NCI-H2029 treated with DMSO at 0.1 percent for 48 hours (cell line): ENCODE measurements around the gene HOXA1.

Experiments
- DNase-seq: peaks from one replicate; lab custom pipeline; 2025; lab: John Stamatoyannopoulos, UW

HOXA1 gene

DNA sequence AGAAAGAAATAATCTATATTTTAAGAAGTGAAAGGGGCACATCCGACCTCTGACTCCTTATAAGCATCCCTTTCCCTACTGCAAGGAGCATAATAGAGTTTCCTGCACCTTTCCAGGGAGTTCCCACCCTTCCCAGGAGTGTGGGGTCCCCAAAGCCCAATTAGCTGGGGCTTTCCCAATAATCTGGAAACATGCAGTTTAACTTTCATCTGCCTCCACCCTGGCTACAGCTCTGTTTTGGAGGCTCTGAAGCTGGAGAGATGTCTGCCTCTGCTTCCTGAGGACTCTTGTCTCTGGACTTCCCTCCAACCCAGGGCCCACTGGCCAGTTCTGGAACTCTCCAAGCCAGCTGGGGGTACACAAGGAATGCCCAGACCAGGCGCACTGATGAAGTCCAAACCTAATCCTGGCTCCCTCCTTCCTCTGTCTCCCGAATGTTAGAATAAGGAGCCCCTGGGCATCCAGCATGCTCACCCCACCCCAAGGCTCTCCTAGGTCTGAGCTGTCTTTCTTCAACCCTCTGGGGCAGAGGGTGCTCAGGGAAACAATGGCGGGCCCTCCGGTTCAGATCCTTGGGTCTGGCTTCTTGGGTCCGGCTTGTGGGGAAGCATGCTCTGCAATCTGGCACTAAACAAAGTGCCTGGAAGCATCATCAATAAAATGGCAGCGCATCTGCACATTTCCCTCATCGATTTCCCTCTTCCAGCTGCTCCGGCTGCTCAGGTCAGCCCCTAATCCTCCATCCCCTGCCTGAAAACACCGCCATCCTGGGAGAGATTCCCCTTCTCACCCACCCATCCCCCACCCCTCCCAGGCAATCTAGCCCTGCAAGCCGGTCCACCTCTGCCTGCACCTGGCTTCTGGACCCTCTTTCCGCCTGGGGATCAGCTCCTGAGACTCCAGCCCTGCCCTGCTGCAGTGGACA is 21.4 kb upstream of the HOXA1 start:
- no peak for DNase-seq

DNA sequence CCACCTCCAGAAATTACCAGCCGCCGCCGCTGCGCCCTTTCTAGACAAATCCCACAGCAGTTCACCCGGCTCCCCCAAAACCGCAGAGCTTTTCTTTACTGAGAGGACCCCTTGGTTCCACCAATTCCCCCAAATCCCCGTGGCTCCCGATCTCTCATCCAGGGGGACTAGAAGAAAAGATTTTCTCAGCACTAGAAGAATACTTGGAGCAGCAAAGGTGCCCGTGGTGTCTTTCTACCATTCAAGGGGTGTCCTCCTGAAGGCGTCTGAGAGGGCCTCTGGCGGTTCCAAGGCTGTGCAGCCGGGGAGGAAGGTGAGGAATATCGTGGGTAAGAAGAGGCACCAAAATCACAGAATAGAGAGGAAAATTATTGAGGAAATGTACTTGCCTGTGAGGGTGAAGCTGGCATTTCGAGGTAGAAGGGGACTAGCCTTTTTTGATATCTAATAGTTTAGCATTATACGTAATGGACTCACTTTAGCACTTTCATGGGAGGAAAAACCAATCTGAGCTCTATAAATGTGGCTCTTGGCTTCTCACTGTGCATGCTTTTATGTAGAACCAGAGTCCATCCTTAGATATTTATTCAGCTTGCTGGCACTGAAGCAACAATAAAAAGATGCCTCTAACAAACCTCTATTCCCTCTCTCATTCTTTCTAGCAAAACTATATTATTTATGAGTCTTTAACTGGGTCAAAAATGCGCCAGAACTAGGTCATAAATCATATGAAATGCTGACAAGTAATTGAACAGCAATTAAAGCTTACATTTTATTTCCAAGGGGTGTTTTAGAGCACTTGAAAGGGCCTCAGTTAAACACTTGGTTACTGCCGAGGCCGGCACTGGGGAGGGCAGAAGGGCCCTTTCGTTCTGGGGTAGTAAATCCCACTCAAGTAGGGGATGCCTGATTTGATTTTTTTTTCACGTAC is 20.5 kb upstream of the HOXA1 start:
- no peak for DNase-seq

DNA sequence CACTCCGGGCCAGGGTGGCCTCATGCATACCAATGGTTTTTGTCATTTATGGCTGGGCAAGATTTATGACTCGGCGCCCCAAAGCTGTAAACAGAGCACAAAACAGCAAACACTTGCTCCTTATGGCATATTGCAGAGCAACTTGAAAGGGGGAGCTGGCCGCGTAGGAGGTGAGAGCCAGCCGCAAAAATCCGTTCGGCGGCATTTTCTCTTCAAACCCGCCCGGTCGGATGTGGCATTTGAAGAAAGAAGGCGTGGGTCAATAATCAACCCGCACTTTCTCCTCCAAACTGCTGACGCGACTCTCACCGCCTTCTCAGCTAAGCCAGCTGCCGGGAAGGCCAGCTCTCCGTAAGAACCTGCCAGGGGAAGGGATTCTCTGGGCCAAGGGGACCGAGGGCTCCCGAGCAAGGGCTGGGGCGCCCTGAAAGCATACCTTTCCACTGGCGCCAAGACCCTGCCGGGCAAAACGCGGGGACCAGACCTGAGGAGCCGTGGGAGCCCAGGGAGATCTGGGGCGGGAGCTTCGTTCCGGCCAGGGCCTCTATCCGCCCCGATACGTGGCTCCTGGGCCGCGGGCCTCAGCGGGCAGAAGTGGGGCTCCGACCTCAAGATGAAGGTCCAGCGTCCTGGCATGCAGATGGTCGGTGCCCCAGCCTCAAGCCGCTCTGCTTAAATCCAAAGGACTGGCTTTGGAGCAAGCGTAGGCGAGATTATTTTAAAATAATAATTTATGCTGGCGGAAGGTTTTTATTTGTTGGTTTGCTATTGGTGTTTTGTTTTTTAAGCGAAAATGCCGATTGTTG is 19.6 kb upstream of the HOXA1 start:
- no peak for DNase-seq

DNA sequence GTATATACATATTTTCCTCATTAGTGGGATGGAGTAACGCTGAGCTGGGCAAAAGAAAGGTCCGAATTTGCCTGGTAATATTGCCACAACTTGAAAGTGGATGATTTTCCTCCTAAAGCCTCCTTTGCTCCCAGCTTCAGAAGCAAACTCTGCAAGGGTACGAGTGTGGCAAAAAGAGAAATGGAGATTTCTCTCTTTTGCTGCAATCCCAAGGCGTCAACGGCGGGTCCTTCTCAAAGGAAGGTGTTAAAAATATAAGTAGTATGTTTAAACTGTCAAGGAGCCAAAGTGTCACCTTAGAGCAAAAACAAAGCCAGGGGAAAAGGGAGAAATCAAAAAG is 19.1 kb upstream of the HOXA1 start:
- DNase-seq, result no peak

DNA sequence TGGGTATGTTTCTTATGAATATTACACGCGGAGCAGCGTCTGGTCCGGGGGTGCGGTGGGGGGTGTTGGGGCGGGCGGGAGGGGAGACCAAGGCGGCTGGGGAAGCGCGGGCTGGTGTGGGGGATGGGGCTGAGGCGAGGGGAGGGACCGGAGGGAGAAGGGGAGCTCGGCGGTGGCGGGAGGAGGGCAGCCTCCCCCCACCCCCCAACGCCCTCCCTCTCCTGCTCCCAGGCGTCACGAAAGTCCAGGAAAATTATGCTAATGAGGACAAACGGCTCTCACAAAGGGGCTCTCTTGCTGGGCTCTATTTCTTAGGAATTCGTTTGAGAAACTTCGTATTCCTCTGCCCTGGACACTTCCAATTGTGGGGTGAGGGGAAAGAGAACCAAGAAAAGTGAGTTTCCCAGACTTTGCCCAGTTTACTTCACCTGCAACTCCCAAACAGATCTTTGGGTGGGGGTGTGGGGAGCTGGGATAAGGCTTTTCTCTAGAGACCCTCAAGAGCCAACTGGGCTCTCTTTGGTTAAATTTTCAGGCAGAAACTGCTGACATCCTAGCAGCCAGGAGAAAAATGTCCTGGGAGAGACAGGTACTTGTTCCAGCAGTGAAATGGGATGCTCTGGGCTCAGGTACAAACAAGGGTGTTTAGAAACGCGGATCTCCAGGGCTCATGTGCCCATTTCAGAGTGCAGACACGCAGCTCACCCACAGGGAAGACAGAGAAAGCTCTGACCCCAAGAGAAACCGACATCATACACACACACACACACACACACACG is 18.4 kb upstream of the HOXA1 start:
- DNase-seq, result no peak

DNA sequence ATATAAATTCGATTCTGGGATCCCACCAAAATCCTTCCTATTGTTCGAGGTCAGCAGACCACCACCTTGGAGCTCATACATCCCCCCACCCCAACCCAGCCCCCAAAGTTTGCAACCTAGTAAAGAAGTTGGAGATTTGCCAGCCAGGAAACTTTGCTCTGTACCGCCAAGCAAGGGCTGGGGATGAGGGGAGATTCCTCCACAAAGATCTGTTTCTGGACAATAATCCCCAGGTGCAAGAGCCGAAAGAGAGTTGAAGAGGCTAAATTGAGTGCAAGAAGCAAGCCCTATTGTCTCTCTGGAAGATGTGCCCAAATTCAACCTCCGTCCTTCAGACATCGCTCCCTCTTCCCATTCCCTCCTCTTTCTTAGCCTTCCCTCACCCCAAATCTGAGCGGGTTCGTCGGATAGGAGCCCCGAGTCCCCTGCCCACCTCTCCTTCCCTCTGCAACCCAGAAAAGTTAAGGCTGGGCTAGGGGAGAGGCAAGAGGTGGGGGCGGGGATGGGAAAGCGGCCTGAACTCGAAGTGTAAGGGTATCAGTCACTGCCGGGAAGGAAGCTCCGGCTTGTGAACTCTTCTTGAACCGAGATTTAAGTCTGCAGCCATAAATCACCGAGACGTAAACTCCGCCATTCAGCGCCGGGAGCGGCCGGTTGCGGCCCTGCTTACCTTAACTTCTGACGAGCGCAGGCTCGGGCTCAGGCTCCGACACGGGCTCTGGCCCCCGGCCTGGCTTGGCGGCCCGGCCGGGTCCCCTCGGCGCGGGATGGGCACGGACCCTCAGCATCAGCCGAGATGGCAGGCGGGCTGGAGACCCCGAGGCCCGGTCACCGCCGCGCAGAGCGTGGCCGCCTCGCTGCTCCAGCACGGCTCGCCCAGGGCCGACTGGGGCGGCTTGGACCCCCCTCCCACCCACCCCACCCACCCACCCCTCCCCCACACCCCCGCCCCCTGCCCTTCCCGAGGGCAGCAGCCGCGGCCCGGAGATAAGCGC is 17.5 kb upstream of the HOXA1 start:
- no peak for DNase-seq

DNA sequence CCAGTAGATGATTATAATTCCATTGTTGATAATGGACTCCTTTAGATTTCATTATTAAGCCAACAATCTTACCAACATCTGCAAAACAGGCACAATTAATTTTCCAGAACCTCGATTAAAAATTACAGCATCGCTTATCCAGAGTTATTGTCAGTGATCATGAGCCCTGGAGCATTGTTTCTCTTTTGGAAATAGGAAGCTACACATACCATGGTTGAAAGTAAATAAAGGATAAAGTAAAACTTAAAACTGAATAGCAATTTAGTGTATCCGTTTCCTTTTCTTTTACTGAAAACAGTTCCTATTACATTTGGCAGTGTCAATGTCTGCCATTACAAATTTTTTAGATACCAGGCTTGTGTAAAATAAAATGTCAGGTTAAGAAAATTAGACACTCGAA is 16.6 kb upstream of the HOXA1 start:
- no peak for DNase-seq

DNA sequence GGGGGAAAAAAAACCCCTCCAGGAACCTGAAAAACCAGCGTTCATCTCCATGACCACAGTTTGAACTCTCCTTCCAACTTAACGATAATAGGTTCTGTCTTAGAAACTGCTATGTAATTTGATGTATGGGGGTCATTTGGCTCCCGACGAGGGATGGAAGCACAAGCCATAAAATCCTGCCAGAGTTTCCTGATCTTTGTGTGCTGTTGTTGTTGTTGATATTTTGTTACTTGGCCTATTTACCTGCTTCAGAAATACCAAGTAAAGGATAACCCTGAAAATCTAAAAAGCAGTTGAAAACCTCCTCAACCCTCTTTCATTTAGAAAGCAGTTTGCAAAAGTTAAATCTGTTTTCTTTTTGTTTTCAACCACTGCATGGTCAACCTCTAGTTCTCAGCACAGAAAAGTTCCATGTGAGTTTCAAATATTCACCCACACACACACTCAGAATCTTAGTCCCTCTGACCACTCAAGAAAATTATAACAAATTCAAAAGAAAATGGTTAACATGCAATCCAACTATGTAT is 16.0 kb upstream of the HOXA1 start:
- DNase-seq, result no peak

DNA sequence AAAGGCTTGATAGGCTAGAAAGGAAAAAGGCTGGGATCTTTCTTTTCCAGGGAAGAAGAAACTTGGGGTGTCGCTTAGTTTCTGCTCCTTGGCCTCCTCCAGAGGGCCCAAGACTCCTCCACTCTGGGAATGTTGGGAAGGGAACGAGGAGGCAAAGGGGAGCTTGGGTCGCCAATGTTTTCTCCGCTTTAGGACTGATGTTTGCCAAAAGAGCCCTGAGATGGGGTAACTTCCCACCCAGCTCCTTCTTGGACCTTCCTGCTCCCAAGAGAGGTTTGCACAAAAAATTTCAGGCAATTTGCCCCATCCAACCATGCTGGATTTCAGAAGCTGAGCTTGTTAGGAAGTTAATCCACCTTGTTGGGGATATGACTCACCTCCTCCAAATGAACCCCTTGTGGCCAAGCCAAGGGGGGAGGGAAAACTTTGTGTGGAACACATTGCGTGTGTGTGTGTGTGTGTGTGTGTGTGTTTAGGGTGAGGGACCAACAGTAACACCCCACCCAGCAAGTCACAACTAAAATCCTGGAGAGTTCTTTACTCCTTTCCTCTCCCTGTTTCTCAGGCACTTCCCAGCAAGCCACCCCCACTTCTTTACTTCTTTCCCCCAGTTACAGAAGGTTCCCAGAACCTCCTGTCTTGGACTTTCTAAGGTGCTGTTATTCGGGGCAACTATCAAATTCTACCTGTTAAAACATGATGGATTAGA is 15.4 kb upstream of the HOXA1 start:
- DNase-seq, result no peak

DNA sequence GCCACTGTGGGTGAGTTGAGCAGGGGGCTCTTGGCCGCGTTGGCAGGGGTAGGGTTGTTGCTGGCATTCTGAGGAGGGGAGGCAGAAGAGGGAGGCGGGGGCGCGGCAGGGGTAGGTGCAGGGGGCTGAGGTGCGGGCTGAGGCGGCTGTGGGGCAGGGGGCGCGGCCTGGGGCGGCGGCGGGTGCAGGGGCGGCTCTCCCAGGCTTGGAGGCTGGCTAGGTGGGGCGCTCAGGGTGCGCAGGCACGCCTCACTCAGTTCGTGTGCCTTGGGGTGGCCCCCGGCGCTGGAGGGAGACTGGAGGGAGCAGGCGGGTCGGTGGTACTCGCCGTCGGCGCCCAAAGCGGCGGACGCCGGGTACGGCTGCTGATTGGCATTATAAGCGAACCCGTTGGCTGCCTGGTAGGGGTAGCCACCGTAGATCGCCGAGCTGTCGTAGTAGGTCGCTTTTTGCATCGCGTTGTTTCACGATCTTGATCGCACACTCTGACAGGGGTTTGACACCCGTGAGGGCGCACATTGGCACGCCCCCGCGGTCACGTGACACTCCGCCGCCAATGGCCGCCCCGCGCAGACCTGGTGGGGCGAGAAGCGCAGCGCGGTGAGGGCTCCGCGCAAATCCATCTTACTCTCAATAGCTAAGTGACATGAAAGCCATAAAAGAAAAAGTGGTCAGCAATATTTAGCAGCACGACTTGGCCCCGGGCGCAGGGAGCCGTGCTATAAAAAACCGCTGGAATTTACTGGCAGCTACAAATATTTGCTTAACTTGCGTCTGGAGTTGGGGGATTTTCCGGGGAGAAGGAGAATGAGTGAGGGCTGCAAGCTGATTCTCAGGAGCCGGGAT is 14.6 kb upstream of the HOXA1 start:
- no peak for DNase-seq

DNA sequence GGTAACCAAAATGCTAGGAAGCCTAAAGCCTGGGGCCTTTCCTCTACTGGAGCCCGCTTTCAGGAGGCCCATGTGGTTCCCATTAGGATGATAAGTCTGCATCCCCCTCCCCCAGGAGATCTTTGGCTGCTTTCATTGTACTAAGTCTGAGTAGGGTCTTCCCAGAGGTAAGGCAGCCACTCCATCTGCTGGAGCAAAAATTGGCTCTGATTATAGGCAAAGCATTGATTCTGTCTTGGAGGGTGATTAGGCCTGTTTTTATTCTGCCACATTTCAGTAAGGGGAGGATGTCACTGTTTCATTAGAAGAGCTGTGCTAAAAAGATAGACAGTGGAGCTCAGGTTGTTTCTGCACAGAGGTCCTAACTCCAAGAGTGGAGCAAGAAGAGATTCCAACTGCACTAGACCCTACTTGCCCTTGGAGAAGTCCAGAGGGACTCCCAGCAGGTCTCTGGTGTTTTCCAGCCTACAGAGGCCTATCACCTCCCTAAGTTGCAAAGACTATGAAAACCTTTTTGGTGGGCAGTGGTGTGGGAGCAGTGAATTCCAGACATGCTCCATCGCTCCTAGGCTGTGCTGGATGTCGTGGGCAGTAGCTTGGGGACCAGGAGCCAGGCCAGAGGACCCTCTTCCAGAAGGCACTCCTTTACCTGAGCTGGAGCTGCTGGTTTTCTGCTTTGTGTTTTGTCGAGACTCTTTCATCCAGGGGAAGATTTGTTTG is 13.8 kb upstream of the HOXA1 start:
- DNase-seq, result no peak

DNA sequence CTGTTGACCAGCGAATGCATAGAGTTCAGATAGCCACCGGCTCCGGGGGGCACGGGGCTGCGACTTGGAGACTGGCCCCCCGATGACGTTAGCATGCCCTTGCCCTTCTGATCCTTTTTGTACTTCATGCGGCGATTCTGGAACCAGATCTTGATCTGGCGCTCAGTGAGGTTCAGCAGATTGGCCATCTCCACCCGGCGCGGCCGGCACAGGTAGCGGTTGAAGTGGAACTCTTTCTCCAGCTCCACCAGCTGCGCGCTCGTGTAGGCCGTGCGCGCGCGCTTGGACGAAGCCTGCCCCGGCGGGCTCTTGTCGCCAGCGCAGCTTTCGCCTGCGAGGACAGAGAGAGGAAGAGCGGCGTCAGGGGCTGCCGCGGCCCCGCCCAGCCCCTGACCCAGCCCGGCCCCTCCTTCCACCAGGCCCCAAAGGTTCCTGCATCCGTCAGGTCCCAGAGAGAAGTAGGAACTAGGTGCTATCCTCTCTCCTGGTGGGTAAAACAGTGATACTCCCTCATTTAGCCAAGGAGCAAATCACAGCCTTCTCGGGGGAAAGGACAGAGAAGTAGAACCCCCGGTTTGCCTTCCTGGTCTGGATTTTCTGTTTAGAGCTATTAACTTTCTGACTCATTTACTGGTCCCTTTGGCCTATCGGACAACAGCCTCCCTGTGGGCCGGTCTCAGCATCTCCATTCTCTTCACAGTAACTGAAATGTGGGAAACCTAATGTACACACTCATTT is 12.8 kb upstream of the HOXA1 start:
- no peak for DNase-seq

DNA sequence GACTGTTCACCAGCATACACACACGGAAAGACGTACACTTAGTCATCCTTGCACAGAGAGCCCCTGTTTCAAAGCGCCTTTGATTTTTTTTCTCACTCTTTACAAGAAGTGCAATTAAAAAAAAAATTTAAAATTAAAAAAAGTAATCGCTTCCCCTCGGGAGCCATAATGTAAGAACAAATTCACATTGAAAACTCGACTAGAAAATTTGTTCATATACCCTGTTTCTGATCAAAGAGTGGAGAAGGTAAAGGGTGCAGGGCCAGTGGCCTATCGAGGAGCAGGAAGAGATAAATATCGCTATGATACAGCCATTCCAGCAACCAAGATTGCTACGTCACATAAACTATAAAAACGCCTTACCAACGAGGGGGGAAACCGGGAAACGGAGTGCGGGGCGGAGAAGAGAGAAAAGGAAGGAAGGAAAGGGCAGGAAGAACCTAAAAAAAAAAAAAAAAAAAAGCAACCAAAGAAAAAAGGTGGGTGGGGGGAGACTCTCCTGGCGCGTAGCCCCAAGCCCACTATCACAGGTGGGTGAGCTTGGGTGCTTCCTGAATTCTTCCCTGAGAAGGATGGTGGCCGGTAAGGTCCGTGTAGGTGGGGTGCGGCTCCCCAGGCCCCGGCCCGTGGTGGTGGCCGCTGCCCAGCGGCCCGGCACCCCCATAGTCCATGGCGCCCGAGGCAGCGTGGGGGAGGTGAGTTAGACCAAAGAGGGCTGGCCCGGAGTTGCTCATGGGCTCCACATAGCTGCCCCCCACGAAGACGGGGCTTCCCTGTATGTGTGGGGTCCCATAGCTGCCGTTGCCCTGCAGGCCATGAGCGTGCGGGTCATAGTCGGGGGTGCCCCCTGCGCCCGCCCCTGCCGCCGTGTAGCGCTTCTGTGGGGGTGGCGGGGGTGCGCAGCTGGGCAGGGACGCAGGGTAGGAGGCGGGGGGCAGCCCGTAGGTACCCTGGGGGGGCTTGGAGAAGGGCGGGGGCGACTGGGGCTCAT is 11.9 kb upstream of the HOXA1 start:
- no peak for DNase-seq

DNA sequence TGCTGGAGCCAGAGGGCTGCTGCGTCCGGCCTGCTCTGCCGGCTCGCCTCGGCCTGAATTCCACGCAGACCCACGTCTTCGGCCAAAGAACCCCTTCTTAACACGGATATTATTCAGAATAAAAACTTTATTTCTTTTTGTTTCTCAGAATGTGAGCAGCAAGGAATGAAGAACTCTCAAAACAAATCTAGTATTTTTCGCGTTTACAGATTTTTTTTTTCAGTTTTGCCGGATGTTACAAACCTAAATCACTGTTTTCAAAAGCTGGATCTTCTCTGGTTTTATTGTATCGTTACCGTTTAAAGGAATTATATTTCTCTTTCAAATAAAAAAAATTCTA is 11.1 kb upstream of the HOXA1 start:
- no peak for DNase-seq

DNA sequence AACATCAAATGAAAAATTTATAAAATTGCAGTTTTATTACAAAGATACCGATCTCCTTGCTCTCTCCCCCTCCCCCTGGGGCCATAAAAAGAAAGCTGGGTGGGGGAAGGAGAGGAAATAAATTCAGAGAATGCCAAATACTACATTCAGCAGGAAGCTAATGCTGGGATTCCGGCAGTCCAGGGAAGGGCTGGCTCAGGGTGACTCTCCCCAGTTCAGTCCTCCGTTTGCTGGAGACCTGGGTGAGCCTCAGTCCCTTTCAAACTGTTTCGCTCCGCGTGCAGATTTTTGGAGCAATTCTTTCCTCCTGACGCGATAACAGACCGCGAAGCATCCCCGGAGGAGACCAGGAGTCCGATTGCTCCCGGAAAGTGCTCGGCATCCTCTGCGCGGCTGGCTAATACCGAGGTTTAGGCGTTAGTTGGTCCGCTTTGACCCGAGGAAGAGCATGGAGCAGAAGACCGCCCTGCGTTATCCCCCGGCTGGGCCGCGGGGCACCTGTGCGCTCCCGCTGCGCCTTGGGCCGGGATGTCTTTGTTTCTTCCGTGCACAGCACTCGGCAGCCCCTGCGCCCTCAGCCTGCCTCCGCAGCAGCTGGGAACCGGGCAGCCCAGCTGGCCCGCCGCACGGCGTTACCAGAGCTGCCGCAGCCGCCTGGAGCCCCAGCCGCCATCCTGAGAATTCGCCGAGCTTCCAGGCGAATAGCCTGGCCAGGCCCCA is 10.5 kb upstream of the HOXA1 start:
- DNase-seq, result no peak
